Ovary (tissue), 3 donors: ENCODE data around the gene PRRT3.

Experiments used
- EP300 ChIP-seq: sonication (generic); formaldehyde crosslinking; IDR thresholded peaks from one replicate; pipeline ENCODE4 v1.6.1; 2017; ENCODE audit warnings: antibody characterized with exemption
- POLR2A ChIP-seq: fragments of 450-650 bp; IDR thresholded peaks from one replicate; pipeline ENCODE4 v1.6.1; 2017; ENCODE audit warnings: antibody characterized with exemption, mild to moderate bottlenecking, moderate library complexity
- TF ChIP-seq, protein P1 (sequence below), 3 donors: fragments of 450-650 bp in 2 of 3; fragments of 200-600 bp in 1 of 3; IDR thresholded peaks; one replicate each; pipeline versions ENCODE4 v1.5.1 to v1.8.0; 2016 to 2022; ENCODE audit warnings: antibody characterized with exemption in 3 of 3, mild to moderate bottlenecking in 1 of 3
- donor health status: DM: no; HTN: no; CAD: no.

DNA sequence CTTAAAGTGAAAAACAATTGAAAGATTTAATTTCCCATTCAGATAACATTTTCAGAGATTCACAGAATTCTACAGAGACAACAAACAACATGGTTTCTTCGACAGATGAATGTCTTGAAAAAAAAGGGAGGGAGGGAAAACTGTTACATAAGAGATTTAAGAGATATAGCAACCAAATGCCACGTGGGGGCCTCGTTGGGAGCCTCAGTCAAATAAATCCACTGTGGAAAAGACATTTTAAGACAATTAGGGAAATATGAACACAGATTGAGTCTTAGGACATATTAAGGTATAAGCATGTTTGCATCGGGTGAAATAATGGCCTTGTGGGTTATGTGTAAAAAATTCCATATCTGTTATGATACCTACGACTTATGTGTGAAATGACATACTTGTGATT, 5.0 kb upstream of the PRRT3 start:
- TF ChIP-seq, protein P1, sequence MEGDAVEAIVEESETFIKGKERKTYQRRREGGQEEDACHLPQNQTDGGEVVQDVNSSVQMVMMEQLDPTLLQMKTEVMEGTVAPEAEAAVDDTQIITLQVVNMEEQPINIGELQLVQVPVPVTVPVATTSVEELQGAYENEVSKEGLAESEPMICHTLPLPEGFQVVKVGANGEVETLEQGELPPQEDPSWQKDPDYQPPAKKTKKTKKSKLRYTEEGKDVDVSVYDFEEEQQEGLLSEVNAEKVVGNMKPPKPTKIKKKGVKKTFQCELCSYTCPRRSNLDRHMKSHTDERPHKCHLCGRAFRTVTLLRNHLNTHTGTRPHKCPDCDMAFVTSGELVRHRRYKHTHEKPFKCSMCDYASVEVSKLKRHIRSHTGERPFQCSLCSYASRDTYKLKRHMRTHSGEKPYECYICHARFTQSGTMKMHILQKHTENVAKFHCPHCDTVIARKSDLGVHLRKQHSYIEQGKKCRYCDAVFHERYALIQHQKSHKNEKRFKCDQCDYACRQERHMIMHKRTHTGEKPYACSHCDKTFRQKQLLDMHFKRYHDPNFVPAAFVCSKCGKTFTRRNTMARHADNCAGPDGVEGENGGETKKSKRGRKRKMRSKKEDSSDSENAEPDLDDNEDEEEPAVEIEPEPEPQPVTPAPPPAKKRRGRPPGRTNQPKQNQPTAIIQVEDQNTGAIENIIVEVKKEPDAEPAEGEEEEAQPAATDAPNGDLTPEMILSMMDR (IDR thresholded peaks at IDR 0.05): no peak
- TF ChIP-seq POLR2A (no peak), EP300 (no peak)
